Ovary (tissue), 9 donors: ENCODE measurements around the gene RAP1GDS1. TPM values are rescaled to one million over a fixed set of nuclear protein-coding genes. Genes with fewer than 3 reads are reported as not detected.
"Not testable (repeated sequence)": the region's sequence is repeated elsewhere in the genome, so short reads cannot be mapped to it uniquely, and the experiment has no call there.

Experiments used
- DNase-seq, 5 donors: peaks; one replicate each; pipeline ENCODE4 v3.0.0-alpha.2; 2019 to 2020
- H3K27ac ChIP-seq, 2 donors: fragments of 200-600 bp; one replicate each; pipeline versions ENCODE4 v1.5.1 to v1.8.0; 2019 to 2022
- H3K27me3 ChIP-seq: fragments of 200-600 bp; one replicate; pipeline ENCODE4 v1.8.0; 2022
- H3K36me3 ChIP-seq: fragments of 200-600 bp; sonication (generic); one replicate; pipeline ENCODE4 v1.5.1; 2019
- H3K4me1 ChIP-seq: one replicate; pipeline ENCODE4 v1.8.1; 2013; ENCODE audit warnings: mild to moderate bottlenecking, moderate library complexity; ENCODE audit not compliant: insufficient read depth
- H3K4me3 ChIP-seq: fragments of 200-600 bp; sonication (generic); one replicate; pipeline ENCODE4 v1.5.1; 2017
- H3K9me3 ChIP-seq, 2 donors: fragments of 200-600 bp in 1 of 2; sonication (generic) in 1 of 2; one replicate each; pipeline versions ENCODE4 v1.5.1 to v1.8.1; 2013 to 2019; ENCODE audit warnings: mild to moderate bottlenecking in 1 of 2, moderate library complexity in 1 of 2
- EP300 ChIP-seq: sonication (generic); formaldehyde crosslinking; IDR thresholded peaks from one replicate; pipeline ENCODE4 v1.6.1; 2017; ENCODE audit warnings: antibody characterized with exemption
- POLR2A ChIP-seq: fragments of 450-650 bp; IDR thresholded peaks from one replicate; pipeline ENCODE4 v1.6.1; 2017; ENCODE audit warnings: antibody characterized with exemption, mild to moderate bottlenecking, moderate library complexity
- WGBS, 3 donors: extraction: QIAGEN DNeasy Blood & Tissue Kit in 1 of 3; methylation state at CpG; one replicate each; pipeline versions ENCODE4 v1.1.5 to v1.1.7; 2013 to 2017; 5-methylcytosine and 5-hydroxymethylcytosine counted together
- intact Hi-C, 4 donors: fragments of 100-400 bp; cut with DNase I; formaldehyde crosslinking; loops; one replicate each; pipeline versions ENCODE4 v1.11.0 to v1.15.1; 2022 to 2023
- polyA plus RNA-seq, 2 donors: library from polyadenylated mRNA; stranded (reverse); fragments of 200-250 nt in 1 of 2; fragments of 350-450 nt in 1 of 2; fragmentation: Illumina TruSeq in 1 of 2; extraction: RNeasy Lipid Tissue Mini Kit (QIAGEN cat#74804) in 1 of 2; gene quantifications; one replicate each; pipeline ENCODE4 v1.2.3, GENCODE V29; 2013 to 2014
- total RNA-seq, 7 donors: library from RNA; depleted of rRNA in 2 of 7; stranded (reverse); fragments of >200 nt in 2 of 7; fragmentation: NEBNext Ultra II Directional in 3 of 7; extraction: Animal tissue kit (Norgen Biotek cat#: 25700) in 3 of 7; gene quantifications; one replicate each; pipeline versions ENCODE4 v1.1.0 to v1.2.4, GENCODE V29; 2016 to 2023
- TF ChIP-seq, protein P1 (sequence below), 3 donors: fragments of 450-650 bp in 2 of 3; fragments of 200-600 bp in 1 of 3; IDR thresholded peaks; one replicate each; pipeline versions ENCODE4 v1.5.1 to v1.8.0; 2016 to 2022; ENCODE audit warnings: antibody characterized with exemption in 3 of 3, mild to moderate bottlenecking in 1 of 3
- donor health status: DM: no; HTN: no; CAD: no; lungs with moderate emphysema.
- donor health status: DM: no; HTN: no; CAD: no.
- donor health status: Bipolar disorder and iron deficiency.
- donor health status: DM: yes; HTN: yes; CAD: no.
- donor health status: DM: no; HTN: no; CAD: no.
- donor health status: DM: yes; HTN: yes; CAD: no.

The RAP1GDS1 gene
- total and polyA plus RNA-seq, 9 donors: 12.6 to 40.9 (median 24.9) TPM

DNA sequence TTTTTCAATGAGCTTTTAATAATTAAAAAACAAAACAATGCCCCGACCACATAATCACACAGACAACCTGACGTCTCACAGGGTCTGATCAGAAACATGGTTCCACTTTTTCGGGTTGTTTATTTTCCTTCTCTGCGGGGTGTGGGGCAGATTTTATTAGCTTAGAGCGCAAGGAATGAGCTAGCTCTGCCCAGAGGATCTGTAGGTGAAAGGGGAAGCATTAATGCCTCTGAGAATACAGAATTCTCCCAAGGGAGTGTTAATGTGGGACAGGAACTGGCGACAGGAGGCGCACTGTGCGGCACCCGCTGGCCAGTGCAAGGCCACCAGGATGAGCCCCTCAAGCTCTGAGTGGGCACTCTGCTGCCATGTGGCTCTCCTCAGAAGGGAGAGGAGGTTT lies 215.7 kb downstream of the RAP1GDS1 start:
- no peak overlapping the region for H3K4me3 ChIP-seq
- no peaks in the 10 kb centered on the region for H3K27me3 ChIP-seq
- no peaks in the 10 kb centered on the region for H3K36me3 ChIP-seq
- WGBS, 3 donors: 94% methylated on average over 9 of the region's 9 CpGs
- no peak for TF ChIP-seq EP300
- no peak for TF ChIP-seq POLR2A
- TF ChIP-seq, protein P1, sequence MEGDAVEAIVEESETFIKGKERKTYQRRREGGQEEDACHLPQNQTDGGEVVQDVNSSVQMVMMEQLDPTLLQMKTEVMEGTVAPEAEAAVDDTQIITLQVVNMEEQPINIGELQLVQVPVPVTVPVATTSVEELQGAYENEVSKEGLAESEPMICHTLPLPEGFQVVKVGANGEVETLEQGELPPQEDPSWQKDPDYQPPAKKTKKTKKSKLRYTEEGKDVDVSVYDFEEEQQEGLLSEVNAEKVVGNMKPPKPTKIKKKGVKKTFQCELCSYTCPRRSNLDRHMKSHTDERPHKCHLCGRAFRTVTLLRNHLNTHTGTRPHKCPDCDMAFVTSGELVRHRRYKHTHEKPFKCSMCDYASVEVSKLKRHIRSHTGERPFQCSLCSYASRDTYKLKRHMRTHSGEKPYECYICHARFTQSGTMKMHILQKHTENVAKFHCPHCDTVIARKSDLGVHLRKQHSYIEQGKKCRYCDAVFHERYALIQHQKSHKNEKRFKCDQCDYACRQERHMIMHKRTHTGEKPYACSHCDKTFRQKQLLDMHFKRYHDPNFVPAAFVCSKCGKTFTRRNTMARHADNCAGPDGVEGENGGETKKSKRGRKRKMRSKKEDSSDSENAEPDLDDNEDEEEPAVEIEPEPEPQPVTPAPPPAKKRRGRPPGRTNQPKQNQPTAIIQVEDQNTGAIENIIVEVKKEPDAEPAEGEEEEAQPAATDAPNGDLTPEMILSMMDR (IDR thresholded peaks at IDR 0.05): no peak
- H3K4me1 ChIP-seq: peaks cover 4% of the 10 kb centered on the region
- H3K27ac ChIP-seq: no peak overlapping the region
- intact Hi-C loops: loop anchor here in 1 of 4 donors (10.0 kb wide), 1 partner anchor 88 kb away; no protein-coding TSS in a partner anchor
- no peak for DNase-seq
- H3K9me3 ChIP-seq: no peaks in the 10 kb centered on the region

DNA sequence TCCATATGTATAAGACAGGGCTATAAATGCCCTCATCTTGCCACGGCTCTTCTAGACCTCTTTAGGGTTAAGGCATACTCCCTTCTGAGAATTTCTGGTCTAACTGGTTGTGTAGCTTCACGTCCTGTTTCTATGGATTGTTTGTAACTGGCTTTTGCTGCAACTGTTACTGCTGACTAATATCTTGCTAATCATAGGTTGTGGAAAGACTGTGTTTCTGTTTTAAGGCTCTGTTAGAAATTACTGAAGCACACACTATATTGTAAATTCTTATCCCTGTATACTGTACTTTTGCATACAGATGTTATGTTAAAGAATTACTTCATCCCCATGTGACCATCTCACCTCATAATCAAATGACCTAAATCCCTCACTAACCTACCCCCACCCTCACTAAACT lies 218.4 kb downstream of the RAP1GDS1 start:
- WGBS, 3 donors: 79 to 89% (median 87%) methylated on average over 2 of the region's 2 CpGs
- H3K4me3 ChIP-seq, H3K9me3 ChIP-seq, H3K36me3 ChIP-seq, DNase-seq, H3K27ac ChIP-seq, H3K27me3 ChIP-seq, H3K4me1 ChIP-seq: not testable (repeated sequence)
- intact Hi-C loops: loop anchor here in 1 of 4 donors (10.0 kb wide), 1 partner anchor 85 kb away; no protein-coding TSS in a partner anchor

- 86 to 91% (median 89%) methylated on average over 5 of the region's 5 CpGs for WGBS, 3 donors
- Histone ChIP-seq H3K9me3 (no peaks in the 10 kb centered on the region), H3K4me1 (peaks cover 6% of the 10 kb centered on the region), H3K4me3 (no peak overlapping the region), H3K27ac (no peak overlapping the region), H3K27me3 (no peaks in the 10 kb centered on the region), H3K36me3 (no peaks in the 10 kb centered on the region)
- TF ChIP-seq EP300 (no peak), POLR2A (no peak)
- TF ChIP-seq, protein P1 (IDR thresholded peaks at IDR 0.05): no peak
- no peak for DNase-seq
- intact Hi-C loops: no loop called here
Measured at GRCh38 chr4:98480535-98480934, 219.4 kb downstream of the RAP1GDS1 start.

DNA sequence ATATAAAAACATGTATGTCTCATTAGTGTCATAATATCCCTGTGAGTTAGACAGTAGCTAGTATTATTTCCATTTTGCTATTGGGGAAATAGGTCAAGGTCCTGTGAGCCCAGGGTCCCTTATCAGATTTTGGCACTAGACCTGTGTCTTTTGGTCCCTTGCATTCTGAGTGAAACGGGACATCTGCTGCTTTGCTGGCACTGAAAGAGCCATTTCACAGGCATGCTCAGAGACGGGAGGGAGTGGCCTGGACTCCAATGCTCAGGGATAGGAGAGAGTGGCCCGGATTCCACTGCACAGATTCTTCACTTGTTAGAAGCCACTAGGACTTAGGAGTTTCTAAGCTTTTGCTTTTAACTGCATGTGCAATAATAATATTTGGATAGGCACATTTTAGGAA lies 220.0 kb downstream of the RAP1GDS1 start:
- Histone ChIP-seq H3K4me1 (peaks cover 6% of the 10 kb centered on the region), H3K36me3 (no peaks in the 10 kb centered on the region), H3K27me3 (no peaks in the 10 kb centered on the region), H3K27ac (no peak overlapping the region), H3K9me3 (no peaks in the 10 kb centered on the region), H3K4me3 (no peak overlapping the region)
- 44 to 48% (median 47%) methylated on average over 3 of the region's 3 CpGs for WGBS, 3 donors
- intact Hi-C loops: no loop called here
- DNase-seq: no peak
- TF ChIP-seq, protein P1 (IDR thresholded peaks at IDR 0.05): no peak
- no peak for TF ChIP-seq EP300
- TF ChIP-seq POLR2A: no peak

DNA sequence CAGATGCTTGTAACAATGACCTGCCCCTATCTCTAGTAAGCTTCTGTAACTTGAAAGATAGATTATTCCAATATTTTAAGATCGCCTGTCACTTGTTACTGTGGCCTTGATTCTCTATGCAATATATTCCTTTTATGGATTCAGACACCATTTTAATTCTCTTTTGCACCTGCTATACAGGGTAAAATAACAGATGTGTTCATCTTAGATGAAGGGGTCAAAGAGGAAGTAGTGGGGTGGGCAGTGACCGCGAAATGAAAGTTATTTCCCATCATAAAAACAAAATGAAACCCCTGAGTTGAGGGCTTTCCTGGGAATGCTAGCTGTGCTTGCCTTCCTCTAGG lies 221.3 kb downstream of the RAP1GDS1 start:
- intact Hi-C loops: no loop called here
- 59 to 79% (median 72%) methylated on average over 3 of the region's 3 CpGs for WGBS, 3 donors
- Histone ChIP-seq H3K4me3 (no peak overlapping the region), H3K27me3 (no peaks in the 10 kb centered on the region), H3K9me3 (no peaks in the 10 kb centered on the region), H3K36me3 (no peaks in the 10 kb centered on the region), H3K27ac (no peak overlapping the region), H3K4me1 (peaks cover 6% of the 10 kb centered on the region)
- TF ChIP-seq, protein P1 (IDR thresholded peaks at IDR 0.05): no peak
- TF ChIP-seq EP300 (no peak), POLR2A (no peak)
- no peak for DNase-seq
